ENCODE data around the gene KIF19. TPM values are rescaled to one million over a fixed set of nuclear protein-coding genes. Genes with fewer than 3 reads are reported as not detected.

Gene KIF19
- total RNA-seq, 1 donor from 2014 or later, result not detected

GRCh38 chr17:74385201-74385600, 59.2 kb downstream of the KIF19 start:
- no peaks in the 10 kb centered on the region for H3K9me3 Mint-ChIP-seq (ENCODE audit: unreplicated experiment)
- peaks cover 1% of the 10 kb centered on the region for H3K4me1 Mint-ChIP-seq (ENCODE audit: unreplicated experiment)
- H3K36me3 Mint-ChIP-seq (ENCODE audit: unreplicated experiment), result no peaks in the 10 kb centered on the region
- H3K27me3 Mint-ChIP-seq (ENCODE audit: unreplicated experiment), result peaks cover 6% of the 10 kb centered on the region
- DNase-seq (ENCODE audit: extremely low spot score, unreplicated experiment), result no peak
- H3K27ac Mint-ChIP-seq (ENCODE audit: unreplicated experiment), result no peak overlapping the region
- no peak for TF ChIP-seq CTCF (IDR thresholded peaks at IDR 0.05)
- H3K4me3 Mint-ChIP-seq (ENCODE audit: unreplicated experiment), result no peak overlapping the region

GRCh38 chr17:74386386-74386785, 60.4 kb downstream of the KIF19 start:
- Mint-ChIP-seq H3K4me3 (ENCODE audit: unreplicated experiment) (no peak overlapping the region), H3K4me1 (ENCODE audit: unreplicated experiment) (peaks cover 1% of the 10 kb centered on the region)
- no peak for DNase-seq (ENCODE audit: extremely low spot score, unreplicated experiment)

GRCh38 chr17:74387365-74388218, 61.6 kb downstream of the KIF19 start:
- Mint-ChIP-seq H3K27ac (ENCODE audit: unreplicated experiment) (no peak overlapping the region), H3K36me3 (ENCODE audit: unreplicated experiment) (no peaks in the 10 kb centered on the region), H3K27me3 (ENCODE audit: unreplicated experiment) (peaks cover 13% of the 10 kb centered on the region), H3K4me3 (ENCODE audit: unreplicated experiment) (no peak overlapping the region), H3K4me1 (ENCODE audit: unreplicated experiment) (peaks cover 1% of the 10 kb centered on the region), H3K9me3 (ENCODE audit: unreplicated experiment) (no peaks in the 10 kb centered on the region)
- TF ChIP-seq CTCF (IDR thresholded peaks at IDR 0.05), result no peak
- no peak for DNase-seq (ENCODE audit: extremely low spot score, unreplicated experiment)

More at GRCh38 chr17:74386386-74386785, 60.4 kb downstream of the KIF19 start:
- Mint-ChIP-seq H3K27me3 (ENCODE audit: unreplicated experiment) (peaks cover 11% of the 10 kb centered on the region), H3K36me3 (ENCODE audit: unreplicated experiment) (no peaks in the 10 kb centered on the region), H3K9me3 (ENCODE audit: unreplicated experiment) (no peaks in the 10 kb centered on the region), H3K27ac (ENCODE audit: unreplicated experiment) (no peak overlapping the region)
- TF ChIP-seq CTCF (IDR thresholded peaks at IDR 0.05), result no peak

GRCh38 chr17:74389084-74389753, 63.2 kb downstream of the KIF19 start:
- H3K4me3 Mint-ChIP-seq (ENCODE audit: unreplicated experiment), result no peak overlapping the region
- TF ChIP-seq CTCF (IDR thresholded peaks at IDR 0.05), result no peak
- no peaks in the 10 kb centered on the region for H3K9me3 Mint-ChIP-seq (ENCODE audit: unreplicated experiment)
- H3K27me3 Mint-ChIP-seq (ENCODE audit: unreplicated experiment), result peaks cover 13% of the 10 kb centered on the region
- H3K27ac Mint-ChIP-seq (ENCODE audit: unreplicated experiment), result no peak overlapping the region
- no peaks in the 10 kb centered on the region for H3K36me3 Mint-ChIP-seq (ENCODE audit: unreplicated experiment)
- peaks cover 10% of the 10 kb centered on the region for H3K4me1 Mint-ChIP-seq (ENCODE audit: unreplicated experiment)
- DNase-seq (ENCODE audit: extremely low spot score, unreplicated experiment), result no peak
